SKM-1 treated with dmso at 0.1 percent for 144 hours (cell line): ENCODE results near the gene PSMD7.
A peak's percentile ranks its signal among the peaks of the same experiment; 100 is the strongest.

Source experiments
- DNase-seq: peaks from one replicate; lab custom pipeline; 2025; ENCODE audit not compliant: unreplicated experiment; lab: John Stamatoyannopoulos, UW

PSMD7 gene

DNA sequence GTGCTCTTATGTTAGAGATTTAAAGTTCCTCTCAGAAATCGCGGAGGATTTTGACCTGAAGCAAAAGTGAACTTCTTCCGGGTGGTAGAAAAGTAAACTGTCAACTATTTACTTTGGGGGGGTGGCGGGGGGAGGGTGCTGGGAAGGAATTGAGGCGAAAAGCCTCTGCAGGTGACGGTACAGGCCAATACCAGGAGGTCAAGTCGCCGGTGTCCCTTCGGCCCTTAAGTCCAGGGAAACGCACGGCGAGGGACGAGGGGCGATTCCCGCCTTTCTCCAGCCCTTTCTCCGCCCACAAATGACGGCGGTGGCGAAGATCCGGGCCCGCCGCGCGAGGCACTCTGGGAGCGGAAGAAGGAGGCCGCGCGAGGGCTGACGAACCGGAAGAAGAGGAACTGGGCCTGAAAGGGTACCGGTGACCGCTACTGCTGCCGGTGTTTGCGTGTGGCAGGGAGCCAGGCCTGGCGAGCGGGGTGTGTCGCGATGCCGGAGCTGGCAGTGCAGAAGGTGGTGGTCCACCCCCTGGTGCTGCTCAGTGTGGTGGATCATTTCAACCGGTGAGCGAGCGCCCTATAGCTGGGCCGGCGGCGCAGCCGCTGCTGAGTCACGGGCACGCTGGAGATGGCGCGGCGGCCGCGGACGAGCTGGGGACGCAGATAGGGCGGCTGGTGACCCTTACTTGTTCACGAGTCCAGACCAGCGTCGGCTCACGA lies at the start of gene PSMD7:
TSS of gene PSMD7 (plus strand) at position 383 of the 713 bp plus-strand sequence. CDS start at position 484, 101 bp downstream.
- DNase-seq = peak; percentile 93

DNA sequence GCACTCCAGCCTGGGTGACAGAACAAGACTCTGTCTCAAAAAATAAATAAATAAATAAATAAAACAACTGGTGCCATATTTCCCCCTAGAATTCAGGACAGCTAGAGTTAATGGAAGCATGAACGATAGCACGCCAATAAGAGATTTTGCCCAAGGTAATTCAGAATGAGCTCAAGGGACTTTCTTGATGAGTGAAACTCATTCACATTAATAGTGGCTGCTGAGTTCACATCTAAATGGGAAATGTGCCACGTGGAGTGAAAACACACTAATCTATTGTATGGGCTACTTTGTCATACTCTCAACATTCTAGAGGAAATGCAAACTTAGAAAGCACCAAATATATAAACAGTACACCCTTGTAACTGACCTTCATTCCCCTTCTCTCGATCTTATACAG lies 47.4 kb upstream of the PSMD7 start:
- no peak for DNase-seq

DNA sequence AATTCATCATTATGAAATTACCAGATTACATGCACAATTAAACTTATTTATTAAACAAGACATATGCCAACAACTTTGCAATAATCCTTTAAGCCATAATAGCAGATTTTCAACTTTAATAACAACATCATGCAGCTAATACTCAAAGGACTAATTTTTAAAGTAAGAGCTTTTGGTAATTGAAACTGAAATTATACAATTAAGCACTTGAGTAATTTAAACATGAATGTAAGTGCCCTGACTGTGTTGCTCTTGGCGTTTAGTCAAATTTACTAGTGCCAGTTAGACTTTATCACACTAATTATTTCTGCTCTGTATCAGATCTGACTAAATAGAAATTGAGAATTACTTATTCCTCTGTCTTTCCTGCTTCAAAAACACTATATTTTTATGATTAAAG lies 46.8 kb upstream of the PSMD7 start:
- DNase-seq = no peak

DNA sequence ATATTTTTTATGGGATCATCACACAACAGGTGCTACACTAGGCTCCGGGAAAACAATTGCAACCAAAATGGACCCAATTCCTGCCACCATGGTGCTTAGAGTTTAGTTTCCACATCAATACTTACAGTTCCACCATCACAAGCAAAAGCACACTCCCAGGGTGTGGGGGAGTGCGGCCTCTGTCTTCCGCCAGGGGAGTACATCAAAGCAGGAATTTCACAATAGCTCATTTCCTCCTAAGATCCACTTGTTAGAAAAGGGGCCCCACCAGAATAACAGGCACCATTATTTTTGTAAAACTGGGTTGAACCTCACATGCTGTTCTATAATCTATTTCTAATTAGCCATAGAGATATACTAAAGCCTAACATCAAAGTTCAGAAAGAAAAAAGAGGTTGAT lies 44.3 kb upstream of the PSMD7 start:
- peak; percentile 7 for DNase-seq

DNA sequence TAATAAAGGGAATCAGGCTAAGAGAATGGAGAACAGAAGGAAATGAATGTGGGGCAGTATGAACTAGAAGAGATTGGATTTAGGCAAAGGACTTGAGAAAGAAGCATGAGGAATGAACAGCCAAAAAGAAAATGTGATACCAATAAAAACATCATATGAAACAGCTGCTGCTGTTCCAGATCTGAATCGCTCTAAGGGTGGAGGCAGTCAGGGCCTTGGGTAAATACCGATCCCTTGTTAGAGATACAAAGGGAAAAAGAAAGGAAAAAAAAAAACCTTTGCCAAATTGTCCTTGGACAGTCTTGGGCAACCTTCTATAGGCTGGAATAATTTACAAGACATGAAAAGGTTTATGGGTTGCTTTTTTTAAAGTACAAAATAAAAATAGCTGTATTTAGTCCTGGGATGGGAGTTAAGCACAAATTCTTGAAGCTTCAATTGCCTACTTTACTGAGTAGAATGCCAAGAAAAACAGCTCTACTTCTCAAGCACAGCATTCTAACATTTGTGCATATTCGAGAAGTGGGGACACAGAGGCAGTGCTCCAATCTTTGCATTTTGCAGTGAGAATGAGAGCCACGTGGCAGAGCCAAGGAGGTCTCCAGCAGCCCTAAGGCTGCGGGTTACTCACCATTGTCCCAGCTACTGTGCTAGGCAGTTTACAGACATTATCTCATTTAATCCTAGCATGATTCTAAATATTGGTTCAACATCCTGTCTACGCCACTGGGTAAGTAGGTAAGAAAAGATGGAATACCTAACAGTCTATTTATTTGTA lies 43.3 kb upstream of the PSMD7 start:
- DNase-seq = no peak

DNA sequence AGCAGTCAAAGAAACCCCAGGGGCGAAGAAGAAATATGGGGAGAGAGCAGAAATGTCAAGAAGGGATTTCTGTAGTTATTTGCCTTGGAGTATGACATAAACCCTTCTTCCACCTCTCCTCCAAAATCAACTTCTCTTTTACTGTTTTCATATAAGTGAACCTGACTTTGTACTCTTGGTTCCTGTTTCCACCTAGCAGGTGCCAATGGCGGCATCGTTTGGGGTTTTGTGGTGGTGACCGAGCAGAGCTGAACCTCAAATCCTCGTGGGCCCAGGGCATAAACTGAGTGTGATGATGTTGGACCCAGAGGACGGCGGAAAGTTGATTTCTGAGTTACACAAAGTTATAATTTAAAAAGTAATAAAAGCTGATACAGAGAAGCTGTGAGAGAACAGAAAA lies 39.6 kb upstream of the PSMD7 start:
- DNase-seq = peak; percentile 28

DNA sequence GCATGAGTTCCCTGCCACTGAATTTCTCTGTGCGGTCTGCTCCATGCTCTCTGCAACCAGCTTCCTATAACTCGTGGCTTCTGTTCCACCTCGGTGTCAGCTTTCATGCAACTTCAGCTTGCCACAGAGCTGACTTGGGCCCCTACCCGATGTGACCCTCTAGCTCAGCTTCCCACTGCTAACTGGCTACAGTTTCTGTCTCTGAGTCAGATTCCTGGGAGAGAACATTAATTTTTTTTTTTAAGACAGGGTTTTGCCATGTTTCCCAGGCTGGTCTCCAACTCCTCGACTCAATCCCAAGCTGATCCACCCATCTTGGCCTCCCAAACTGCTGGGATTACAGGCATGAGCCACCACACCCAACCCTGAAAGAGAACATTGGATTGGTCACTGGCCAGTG lies 35.5 kb upstream of the PSMD7 start:
- DNase-seq = no peak

DNA sequence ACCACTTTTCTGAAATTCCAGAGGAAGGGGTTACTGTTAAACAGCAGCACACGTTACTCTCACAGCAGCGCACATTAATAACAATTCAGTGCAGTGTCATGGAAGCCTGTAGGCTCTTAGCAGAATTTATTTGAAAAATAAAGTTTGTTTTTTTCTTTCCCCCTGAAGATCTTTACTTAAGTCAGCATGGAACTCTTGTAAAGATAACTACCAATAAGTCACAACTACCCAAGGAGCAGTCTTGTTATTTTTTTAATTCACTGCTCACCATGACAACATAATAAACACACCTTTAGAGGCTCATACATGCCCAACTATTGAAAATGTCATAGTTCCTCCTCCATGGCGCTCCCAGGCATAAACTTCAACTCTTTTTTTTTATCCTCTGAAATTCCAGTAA lies 31.8 kb upstream of the PSMD7 start:
- DNase-seq = no peak

DNA sequence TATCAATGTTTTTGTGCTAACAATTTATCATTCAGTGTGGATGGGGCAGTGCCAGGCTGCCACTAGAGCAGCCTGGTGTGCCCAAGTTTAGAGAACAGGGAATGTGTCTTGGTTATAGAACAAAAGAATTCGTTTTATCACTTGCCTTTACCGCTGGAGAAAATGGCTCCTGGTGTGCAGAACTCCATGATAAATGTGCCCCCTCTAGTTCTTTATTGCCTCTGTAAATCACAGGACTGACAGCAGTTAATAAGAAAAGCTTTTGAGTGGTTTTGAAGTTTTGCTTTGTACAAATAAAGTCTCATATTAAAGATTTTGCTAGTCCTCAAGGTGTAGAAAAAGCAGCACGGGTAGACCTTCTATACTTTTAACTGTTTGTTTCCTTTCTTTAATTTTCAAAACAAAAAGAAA lies 28.2 kb upstream of the PSMD7 start:
- no peak for DNase-seq

DNA sequence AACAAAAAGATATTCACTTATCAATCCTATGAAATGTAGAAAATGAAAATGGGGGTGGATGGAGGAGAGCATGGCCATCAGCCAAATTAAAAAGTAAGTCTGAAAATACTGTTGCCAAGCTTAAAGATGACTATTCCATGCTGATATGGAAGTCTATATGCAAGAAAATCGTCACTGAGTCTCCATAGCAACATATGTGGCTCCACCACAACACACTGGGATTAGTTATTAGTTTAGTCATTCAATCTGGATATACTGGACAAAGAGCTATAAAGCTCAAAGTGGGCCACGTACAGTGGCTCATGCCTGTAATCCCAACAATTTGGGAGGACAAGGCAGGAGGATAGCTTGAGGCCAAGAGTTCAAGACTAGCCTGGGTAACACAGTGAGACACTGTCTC lies 24.7 kb upstream of the PSMD7 start:
- no peak for DNase-seq

DNA sequence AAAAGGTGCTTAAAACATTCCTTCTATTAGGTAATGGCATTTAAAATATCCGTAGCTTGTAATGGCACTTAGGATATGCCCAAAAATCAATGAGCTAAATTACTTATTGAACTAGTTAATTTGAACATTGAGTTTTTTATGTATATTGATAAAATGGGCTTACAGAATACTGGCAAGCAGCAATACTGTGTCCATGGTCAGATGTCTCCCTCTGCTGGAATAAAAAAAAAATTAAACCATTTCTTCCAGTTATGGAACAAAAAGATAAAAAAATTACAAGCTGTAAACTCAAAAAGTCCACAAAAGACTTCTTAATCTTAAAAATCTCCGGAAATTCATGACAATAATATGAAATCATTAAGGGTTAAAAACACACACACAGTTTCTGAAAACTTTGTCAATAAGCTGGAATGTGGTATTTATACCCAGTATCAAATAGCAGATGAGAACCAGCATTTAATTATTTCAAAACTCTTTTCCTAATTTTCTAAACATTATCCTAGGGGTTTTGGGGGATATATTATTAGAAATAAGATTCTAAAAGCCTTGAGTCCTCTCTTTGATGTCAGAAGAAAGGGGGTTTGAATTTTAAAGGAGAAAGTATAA lies 21.5 kb upstream of the PSMD7 start:
- DNase-seq = peak; percentile 9

DNA sequence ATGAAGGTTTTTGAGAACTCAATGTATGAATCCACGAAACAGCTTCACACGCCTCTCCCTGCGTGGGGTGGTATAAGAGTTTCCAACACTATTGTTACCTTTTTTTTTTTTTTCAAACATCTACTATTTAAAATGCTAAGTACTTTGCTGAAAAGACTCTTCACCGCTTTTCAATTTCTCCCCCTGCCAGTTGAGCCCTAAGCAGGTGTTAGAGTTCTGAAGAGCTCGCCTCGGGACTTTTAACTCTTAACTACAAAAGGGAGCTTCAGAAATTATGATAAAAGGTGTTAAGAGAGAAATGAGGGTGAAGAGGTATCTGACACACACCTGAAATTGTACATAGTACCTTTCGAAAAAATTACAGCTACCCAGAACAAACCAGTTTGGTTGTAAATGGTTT lies 20.9 kb upstream of the PSMD7 start:
- no peak for DNase-seq

DNA sequence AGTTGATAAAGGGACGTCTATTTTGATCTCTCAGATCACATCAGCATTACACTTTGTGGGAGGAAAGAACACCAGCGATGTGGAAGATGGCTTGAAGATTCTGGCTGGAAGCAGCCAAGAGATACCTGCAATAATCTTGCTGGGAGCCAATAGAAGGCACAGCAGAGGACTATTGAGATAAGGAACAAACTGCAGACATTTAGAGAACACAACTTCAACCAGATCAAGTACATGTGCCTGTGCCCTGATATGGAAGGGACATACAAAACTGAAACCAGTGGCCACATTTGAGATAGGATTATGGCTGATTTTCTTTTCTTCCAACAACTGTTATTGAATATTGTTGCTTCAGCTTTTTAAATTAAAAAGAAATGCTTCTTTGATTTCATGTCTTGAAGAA lies 18.6 kb upstream of the PSMD7 start:
- no peak for DNase-seq

DNA sequence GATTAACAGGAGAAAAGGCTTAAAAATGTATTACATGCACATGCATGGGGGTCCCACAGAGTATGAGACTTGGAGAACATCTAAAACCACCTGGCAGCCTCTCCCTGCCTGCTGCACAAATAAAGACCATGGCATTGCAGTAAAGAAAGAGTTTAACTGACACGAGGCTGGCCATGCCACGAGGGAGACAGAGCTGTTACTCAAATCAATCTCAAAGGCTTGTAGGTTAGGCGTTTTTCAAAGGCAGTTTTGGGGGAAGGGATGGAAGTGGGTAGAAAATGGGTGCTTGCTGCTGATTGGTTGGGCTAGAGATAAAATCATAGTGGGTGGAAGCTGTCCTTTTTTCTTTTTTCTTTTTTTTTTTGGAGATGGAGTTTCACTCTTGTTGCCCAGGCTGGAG lies 17.3 kb upstream of the PSMD7 start:
- no peak for DNase-seq

DNA sequence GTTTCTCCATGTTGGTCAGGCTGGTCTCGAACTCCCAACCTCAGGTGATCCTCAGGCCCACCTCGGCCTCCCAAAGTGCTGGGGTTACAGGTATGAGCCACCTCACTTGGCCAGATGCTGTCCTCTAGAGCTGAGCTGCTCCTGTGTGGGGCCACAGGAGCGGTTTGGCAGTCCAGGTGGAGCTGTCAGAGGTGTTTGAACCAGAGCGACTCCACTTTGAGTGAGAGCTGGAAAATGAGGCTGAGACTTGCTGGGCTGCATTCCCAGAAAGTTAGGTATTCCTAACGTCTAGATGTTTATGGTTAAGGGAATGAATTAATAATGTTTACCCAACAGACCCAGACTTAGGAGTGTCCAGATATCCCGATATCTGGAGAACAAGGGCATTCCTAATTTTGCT lies 16.8 kb upstream of the PSMD7 start:
- DNase-seq = no peak

DNA sequence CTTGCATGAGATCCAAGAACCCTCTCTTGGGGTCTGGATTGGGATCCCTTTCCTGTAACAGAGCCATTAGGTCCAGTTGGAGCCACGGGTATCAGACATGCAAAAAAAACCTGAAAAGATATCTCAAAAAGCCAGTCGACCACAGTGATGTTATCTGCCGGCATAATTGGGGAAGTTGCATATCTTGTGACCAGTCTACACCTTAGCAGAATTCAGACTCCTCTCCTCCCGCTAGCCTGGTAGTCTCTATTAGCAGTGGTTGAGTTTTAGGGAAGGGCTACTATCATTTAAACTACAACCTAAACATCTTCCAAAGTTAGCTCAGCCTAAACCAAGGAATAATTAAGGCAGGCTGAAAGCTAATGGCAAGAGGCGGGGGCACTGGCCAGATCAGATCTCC lies 16.2 kb upstream of the PSMD7 start:
- DNase-seq = no peak

DNA sequence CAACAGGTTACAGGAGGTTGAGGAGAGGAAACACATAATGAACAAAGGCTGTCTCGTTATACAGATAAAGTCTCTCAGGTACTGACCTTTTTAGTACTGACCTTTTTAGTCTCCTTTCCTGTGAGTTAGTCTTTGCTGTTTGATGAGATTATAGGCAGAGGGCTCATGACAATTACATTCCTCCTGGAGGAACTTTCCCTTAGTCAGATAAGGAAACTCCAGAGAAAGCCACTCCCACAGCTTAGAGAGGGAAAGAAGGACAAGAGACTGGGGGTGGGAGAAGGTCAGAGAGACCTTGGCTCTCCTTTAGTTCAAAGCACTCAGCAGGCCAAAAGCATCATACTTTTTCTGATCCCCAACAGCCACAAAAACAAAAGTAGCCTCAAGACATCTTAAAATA lies 15.3 kb upstream of the PSMD7 start:
- no peak for DNase-seq

DNA sequence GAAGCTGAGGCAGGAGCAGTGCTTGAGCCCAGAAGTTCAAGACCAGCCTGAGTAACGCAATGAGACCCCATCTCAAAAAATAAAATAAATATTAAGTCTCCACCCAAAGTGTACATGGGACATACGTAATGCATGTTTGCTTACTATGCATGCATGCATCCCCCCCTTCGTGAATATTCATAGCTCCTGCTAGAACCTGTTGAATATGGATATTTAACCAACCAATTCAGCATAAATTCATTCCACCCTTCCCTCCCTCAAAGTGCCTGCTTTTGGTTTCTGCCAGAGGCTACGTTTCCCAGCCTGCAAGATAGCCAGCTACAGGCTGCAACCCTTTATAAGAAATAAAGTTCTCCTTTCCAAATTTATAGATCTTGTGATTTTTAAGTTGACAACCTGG lies 12.9 kb upstream of the PSMD7 start:
- no peak for DNase-seq

DNA sequence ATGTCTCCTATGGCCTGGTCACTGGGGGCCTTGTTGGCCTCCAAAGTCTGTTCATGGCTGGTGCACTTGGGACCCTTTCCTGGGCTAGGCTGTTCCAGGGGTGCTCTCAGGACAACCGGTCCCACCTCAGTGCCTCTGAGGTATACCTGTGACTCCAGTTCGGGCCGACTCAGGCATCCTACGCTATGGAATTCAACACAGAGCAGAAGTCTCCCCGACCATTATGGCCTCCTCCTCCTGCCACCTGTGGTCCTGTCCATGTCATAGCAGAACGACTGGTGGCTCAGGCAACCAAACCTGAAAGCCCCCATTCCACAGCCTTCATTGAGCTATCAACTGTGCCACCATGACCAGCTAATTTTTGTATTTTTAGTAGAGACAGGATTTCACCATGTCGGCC lies 8.5 kb upstream of the PSMD7 start:
- no peak for DNase-seq

DNA sequence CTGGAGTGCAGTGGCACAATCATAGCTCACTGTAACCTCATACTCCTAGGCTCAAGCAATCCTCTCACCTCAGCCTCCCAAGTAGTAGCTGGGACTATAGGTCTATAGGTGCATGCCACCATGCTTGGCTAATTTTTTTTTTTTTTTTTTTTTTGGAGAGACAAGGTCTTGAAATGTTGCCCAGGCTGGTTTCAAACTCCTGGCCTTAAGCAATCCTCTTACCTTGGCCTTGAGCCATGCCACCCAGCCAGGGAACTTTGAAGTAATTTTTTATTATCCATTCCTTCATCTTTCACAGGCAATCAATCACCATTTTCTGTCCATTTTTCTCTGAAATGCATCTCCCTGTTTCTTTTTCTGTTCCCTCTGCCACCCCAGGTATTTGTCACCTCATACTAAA lies 6.3 kb upstream of the PSMD7 start:
- no peak for DNase-seq

DNA sequence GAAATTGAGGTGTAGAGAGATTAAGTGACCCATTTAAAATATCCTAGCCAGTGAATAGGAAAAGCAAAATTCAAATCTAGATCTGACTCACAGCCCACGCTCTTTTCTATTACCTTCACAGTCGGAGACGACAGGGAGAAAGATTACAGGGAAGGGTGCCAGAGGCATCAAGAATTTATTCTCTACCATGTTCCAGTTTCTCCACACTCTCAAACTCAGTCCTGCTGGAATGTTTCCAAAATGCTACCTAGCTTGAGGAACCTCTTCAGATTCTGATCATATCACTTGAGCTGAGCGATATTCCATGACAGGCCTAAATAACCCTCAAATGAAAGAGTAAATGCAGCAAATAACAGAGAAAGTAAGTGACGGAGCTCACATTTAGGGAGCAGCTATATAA lies 5.4 kb upstream of the PSMD7 start:
- no peak for DNase-seq

DNA sequence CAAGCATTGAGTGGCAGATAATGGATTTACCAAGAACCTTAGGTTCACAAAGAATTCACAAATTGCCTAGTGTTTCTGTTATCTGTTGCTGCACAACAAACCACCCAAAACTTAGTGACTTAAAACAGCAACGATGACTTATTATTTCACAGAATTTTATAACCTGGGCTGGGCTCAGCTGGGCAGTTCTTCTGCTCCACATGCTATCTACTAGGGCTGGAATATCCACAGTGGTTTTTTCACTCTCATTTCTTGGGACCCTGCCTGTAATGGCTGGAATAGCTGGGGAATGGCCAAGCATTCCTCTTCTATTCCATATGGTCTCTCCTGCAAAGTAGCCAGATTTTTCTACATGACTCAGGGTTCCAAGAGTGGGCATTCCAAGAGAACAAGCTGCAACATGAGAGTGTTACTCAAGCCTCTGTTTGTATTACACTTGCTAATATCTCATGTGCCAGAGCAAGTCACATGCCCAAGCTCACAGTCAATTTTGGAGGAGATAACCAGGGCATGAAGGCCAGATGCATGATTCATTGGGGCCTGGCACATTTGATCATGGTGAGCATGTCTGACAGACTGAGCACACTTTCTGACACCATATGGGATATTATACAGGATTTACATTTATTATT lies 4.9 kb upstream of the PSMD7 start:
- no peak for DNase-seq
